PC-9 (cell line): Measurements from ENCODE around the gene KDM4B.

Experiments
- EZH2 ChIP-seq: fragments of 200-600 bp; sonication (generic); IDR thresholded peaks from 2 replicates; pipeline ENCODE4 v1.8.0; 2017; ENCODE audit warnings: antibody characterized with exemption, low read depth
- TF ChIP-seq, protein P1 (sequence below): fragments of 200-600 bp; sonication (generic); conservative IDR thresholded peaks from 2 replicates; pipeline ENCODE4 v1.6.1; 2017; ENCODE audit warnings: mixed run types, antibody characterized with exemption, mild to moderate bottlenecking, moderate library complexity

DNA sequence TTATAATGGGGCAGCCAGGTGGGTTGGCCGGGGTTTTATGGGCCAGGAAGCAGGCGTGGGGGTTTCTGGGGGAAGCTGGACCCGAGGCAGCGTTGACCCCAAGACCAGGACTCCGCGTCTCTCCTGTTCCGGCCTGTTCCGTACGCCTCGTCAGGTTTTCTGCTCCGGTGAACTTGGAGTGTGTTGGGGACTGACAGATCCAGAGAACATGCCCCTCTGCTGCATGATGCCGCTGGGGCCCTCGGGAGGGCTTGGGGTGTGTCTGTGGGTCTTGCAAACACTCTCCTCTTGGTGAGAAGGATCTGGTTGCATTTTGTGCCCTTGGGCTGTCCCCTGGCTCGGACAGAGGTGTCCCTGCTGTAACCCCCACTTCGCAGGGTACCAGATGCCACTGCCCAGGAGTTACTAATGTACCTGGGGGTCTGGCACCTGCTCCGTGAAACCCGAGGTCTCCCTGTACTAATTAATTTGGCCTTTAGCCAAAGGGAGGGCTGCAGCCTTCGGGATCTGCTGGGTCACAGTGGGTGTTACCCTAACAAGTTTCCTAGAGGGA is 15.6 kb downstream of the KDM4B start:
- no peak for TF ChIP-seq EZH2
- TF ChIP-seq, protein P1, sequence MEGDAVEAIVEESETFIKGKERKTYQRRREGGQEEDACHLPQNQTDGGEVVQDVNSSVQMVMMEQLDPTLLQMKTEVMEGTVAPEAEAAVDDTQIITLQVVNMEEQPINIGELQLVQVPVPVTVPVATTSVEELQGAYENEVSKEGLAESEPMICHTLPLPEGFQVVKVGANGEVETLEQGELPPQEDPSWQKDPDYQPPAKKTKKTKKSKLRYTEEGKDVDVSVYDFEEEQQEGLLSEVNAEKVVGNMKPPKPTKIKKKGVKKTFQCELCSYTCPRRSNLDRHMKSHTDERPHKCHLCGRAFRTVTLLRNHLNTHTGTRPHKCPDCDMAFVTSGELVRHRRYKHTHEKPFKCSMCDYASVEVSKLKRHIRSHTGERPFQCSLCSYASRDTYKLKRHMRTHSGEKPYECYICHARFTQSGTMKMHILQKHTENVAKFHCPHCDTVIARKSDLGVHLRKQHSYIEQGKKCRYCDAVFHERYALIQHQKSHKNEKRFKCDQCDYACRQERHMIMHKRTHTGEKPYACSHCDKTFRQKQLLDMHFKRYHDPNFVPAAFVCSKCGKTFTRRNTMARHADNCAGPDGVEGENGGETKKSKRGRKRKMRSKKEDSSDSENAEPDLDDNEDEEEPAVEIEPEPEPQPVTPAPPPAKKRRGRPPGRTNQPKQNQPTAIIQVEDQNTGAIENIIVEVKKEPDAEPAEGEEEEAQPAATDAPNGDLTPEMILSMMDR: no peak
